ENCODE data around the gene NECAP2. TPM values are rescaled to one million over a fixed set of nuclear protein-coding genes. Genes with fewer than 3 reads are reported as not detected.

Gene NECAP2
- total RNA-seq, 1 donor from 2014 or later: 75.2 TPM

Other genes starting within 250 kb of the NECAP2 start
- gene ARHGEF19, start 228.1 kb upstream of the NECAP2 start, total RNA-seq: 6.4 and 7.5 TPM in 2 replicates
- 3.2 and 3.9 TPM in 2 replicates for gene CPLANE2, start 203.5 kb upstream of the NECAP2 start, total RNA-seq
- 17.9 and 18.5 TPM in 2 replicates for gene FBXO42, start 88.2 kb upstream of the NECAP2 start, total RNA-seq
- 198 TPM in 2 replicates for gene SZRD1, start 73.5 kb upstream of the NECAP2 start, total RNA-seq
- gene SPATA21, start 3.3 kb upstream of the NECAP2 start, total RNA-seq: not detected in 2 replicates
- 2,033 and 2,369 TPM in 2 replicates for gene RNU1-1, start 73.6 kb downstream of the NECAP2 start, total RNA-seq
- 5.2 and 6.1 TPM in 2 replicates for gene NBPF1, start 172.8 kb downstream of the NECAP2 start, total RNA-seq
- gene RNU1-3, start 226.2 kb downstream of the NECAP2 start, total RNA-seq: 2,033 and 2,369 TPM in 2 replicates